GM12874 (cell line): ENCODE results near the gene KCND2.

Experiments used
- TF ChIP-seq, protein P1 (sequence below): IDR thresholded peaks from 2 replicates; pipeline ENCODE4 v1.5.1; 2011; ENCODE audit warnings: low read depth, mild to moderate bottlenecking, control low read depth, low read length, moderate library complexity; ENCODE audit not compliant: insufficient read depth

Gene KCND2

DNA sequence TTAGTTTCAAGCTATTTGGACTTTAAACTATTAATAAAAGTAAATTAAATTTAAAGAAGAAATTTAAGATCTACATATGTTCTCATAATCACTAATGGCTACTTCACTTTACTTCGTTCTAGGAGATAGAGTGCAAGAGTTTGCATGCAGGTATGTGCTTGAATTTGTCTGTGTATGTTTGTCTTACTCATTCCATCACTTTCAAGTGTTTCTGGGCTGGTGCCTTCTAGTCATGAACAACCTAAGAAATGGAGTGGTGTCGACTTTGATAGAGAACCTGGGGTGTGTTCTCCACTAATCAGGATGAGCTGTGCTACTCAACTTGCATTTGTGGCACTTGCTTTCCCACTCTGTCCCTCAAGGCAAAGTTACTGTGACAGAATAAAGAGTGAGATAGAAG, 169.9 kb downstream of the KCND2 start:
- TF ChIP-seq, protein P1, sequence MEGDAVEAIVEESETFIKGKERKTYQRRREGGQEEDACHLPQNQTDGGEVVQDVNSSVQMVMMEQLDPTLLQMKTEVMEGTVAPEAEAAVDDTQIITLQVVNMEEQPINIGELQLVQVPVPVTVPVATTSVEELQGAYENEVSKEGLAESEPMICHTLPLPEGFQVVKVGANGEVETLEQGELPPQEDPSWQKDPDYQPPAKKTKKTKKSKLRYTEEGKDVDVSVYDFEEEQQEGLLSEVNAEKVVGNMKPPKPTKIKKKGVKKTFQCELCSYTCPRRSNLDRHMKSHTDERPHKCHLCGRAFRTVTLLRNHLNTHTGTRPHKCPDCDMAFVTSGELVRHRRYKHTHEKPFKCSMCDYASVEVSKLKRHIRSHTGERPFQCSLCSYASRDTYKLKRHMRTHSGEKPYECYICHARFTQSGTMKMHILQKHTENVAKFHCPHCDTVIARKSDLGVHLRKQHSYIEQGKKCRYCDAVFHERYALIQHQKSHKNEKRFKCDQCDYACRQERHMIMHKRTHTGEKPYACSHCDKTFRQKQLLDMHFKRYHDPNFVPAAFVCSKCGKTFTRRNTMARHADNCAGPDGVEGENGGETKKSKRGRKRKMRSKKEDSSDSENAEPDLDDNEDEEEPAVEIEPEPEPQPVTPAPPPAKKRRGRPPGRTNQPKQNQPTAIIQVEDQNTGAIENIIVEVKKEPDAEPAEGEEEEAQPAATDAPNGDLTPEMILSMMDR: no peak

DNA sequence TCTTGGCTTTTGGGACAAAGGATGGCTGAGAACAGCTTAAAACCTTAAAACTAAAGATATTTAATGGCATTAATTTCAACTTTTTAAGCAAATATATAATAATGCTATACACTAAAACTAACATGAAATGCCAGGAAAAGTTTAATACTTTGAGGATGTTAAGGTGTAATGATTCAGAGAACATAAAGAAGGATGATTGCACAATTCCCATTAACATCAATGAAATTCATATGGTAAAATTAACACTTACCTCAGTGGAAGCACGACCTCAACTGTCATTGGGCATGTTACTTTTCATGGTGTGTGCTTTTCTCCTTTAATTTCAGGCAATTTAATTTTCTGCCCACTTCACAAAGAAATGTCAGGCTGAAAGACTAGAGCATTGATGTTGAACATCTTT, 171.7 kb downstream of the KCND2 start:
- TF ChIP-seq, protein P1: no peak

DNA sequence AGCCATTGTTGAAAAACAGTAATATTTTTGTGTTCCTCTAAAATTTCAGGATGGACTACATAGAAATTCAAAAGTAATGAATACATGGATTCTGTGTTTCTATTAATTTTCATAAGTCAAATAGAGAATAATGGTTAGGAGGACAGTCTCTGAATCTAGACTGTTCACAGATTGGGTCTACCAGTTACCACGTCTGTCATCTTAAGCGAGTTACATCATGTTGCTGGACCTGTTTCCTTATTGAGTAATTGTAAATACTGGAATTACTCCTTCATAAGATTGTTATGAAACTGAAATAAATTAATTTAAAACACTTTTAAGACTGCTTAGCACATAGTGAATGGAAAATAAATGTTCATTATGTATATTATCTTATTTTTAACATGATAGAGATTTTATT, 172.3 kb downstream of the KCND2 start:
- TF ChIP-seq, protein P1: no peak

DNA sequence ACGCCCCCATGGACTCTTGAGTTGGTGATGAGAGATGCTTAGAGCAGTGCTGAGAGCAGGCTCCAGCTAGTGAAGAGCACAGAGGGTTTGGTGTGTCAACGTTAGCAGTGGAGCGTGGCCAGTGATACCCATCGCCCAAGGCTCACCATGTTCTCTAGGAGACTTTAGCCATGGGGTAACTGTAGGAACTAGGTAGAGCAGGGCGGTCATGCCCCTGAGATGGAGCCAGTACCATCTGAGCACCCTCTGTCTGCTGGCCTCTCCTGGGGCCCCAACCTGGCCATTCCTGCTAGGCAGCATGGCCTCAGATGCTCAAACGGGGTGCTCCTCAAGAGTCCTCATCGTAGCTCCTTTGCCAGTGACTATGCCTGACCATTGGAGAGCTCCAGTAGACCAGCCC, 179.7 kb downstream of the KCND2 start:
- TF ChIP-seq, protein P1: no peak

DNA sequence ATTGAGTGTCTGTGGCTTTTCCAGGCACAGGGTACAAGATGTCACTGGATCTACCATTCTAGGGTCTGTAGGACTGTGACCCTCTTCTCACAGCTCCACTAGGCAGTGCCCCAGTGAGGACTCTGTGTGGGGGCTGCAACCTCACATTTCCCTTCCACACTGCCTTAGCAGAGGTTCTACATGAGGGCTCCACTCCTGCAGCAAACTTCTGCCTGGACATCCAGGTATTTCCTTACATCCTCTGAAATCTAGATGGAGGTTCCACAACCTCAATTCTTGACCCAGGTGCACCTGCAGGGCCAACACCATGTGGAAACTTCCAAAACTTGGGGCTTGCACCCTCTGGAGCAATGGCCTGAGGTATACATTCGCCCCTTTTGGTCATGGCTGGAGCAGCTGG, 183.7 kb downstream of the KCND2 start:
- TF ChIP-seq, protein P1: no peak

DNA sequence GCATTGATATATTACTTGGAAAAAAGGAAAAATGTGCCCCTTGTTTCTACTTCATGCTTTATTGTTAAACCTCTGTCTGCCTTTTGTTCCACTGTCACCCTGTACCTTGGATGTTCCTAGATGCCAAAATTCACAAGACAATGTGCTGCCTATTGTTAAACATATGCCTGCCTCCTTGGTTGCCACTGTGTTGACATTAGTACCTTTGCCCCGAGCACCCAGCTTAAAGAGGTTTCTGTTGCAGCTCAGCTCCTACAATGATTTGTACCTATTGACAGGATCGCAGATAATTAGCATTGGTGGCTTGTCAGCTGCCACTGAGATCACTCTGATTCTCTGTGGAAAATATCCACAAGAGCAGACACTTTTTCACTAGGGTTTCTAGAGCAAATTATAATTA, 188.0 kb downstream of the KCND2 start:
- TF ChIP-seq, protein P1: no peak

DNA sequence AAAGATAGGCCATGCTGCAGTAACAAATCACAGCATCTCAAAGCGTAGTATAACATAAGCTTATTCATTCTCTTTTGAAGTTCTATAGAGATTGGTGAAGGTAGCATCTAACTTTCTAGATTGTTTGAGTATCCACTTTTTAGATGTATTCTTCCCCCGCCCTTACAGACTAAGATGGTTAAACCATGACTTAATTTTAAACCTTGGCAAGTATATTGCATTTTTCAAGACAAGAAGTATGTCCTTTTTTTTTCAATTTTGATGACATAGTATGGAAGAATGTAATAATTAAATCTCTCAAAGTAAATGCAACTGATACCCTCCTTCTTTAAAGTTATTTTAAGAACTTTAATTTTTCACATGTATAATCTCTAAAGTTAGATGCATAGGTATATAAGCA, 190.0 kb downstream of the KCND2 start:
- TF ChIP-seq, protein P1: no peak

DNA sequence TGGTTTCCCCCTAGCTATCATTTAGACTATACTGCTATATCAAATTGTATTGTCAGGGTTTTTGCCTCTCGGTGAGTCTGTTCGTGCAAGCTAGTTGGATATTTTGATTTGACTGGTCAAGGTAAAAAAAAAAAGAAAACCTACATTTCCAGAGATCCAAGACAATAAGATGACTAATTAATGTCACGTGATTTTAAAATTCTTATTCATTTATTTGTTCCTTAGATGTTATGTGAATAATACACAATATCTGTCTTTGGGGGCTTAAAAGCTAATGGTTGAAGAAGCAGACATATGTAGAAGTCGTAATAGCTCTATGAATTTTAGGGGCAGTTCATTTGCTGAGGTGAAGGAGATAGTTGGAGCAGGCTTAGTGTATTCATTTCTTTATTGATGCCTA, 191.1 kb downstream of the KCND2 start:
- TF ChIP-seq, protein P1: no peak
